Neural cell (in vitro differentiated cells): ENCODE results near the gene SPTBN2. TPM values are rescaled to one million over a fixed set of nuclear protein-coding genes. Genes with fewer than 3 reads are reported as not detected.

ENCODE experiments used
- H2AFZ ChIP-seq: fragments of 200-600, 300-800 bp; sonication (generic), shearing (Covaris generic); 2 replicates; pipeline ENCODE4 v1.6.0; 2014; ENCODE audit warnings: low read depth, mild to moderate bottlenecking, antibody characterized with exemption, low read length, moderate library complexity
- H3F3A ChIP-seq: fragments of 200-600 bp; shearing (Covaris generic); 2 replicates; pipeline ENCODE4 v1.6.1; 2016; ENCODE audit warnings: mild to moderate bottlenecking, moderate library complexity, mixed read lengths, antibody characterized with exemption, low read length; ENCODE audit not compliant: insufficient read depth, poor library complexity, severe bottlenecking
- H3K27ac ChIP-seq: fragments of 200-600, 300-800 bp; sonication (generic), shearing (Covaris generic); 2 replicates; pipeline ENCODE4 v1.5.1; 2014; ENCODE audit warnings: mild to moderate bottlenecking, low read length, moderate library complexity
- H3K27me3 ChIP-seq: fragments of 300-800, 200-600 bp; sonication (generic), shearing (Covaris generic); 2 replicates; pipeline ENCODE4 v1.6.0; 2014; ENCODE audit warnings: mild to moderate bottlenecking, low read depth, low read length, moderate library complexity; ENCODE audit not compliant: insufficient read depth
- H3K36me3 ChIP-seq: fragments of 300-800, 200-600 bp; sonication (generic), shearing (Covaris generic); 2 replicates; pipeline ENCODE4 v1.5.1; 2014; ENCODE audit warnings: mild to moderate bottlenecking, antibody characterized with exemption, low read length, moderate library complexity; ENCODE audit not compliant: insufficient read depth
- H3K4me2 ChIP-seq: fragments of 300-800, 200-600 bp; sonication (generic), shearing (Covaris generic); 2 replicates; pipeline ENCODE4 v1.6.0; 2014; ENCODE audit warnings: mild to moderate bottlenecking, low read length
- H3K4me3 ChIP-seq: fragments of 300-800, 200-600 bp; sonication (generic), shearing (Covaris generic); 2 replicates; pipeline ENCODE4 v1.5.1; 2014; ENCODE audit warnings: mild to moderate bottlenecking, low read length, moderate library complexity
- H3K79me2 ChIP-seq: fragments of 200-600 bp; shearing (Covaris generic); replicated peaks from 2 replicates; pipeline ENCODE4 v1.6.0; 2014; ENCODE audit warnings: mild to moderate bottlenecking, low read length, moderate library complexity; ENCODE audit not compliant: insufficient read depth
- H3K9ac ChIP-seq: fragments of 300-800, 200-600 bp; sonication (generic), shearing (Covaris generic); 2 replicates; pipeline ENCODE4 v1.6.1; 2016; ENCODE audit warnings: mild to moderate bottlenecking, low read length, mixed read lengths
- H3K9me2 ChIP-seq: fragments of 200-600 bp; shearing (Covaris generic); 2 replicates; pipeline ENCODE4 v1.6.1; 2016; ENCODE audit warnings: mild to moderate bottlenecking, low read length, mixed read lengths; ENCODE audit not compliant: insufficient read depth
- H3K9me3 ChIP-seq: fragments of 200-600, 300-800 bp; sonication (generic), shearing (Covaris generic); 2 replicates; pipeline ENCODE4 v1.6.1; 2016; ENCODE audit warnings: mild to moderate bottlenecking, mixed run types, low read length, moderate library complexity, mixed read lengths
- H4K20me1 ChIP-seq: fragments of 200-600 bp; shearing (Covaris generic); 2 replicates; pipeline ENCODE4 v1.6.1; 2016; ENCODE audit warnings: mild to moderate bottlenecking, mixed run types; ENCODE audit not compliant: insufficient read depth
- CTCF ChIP-seq: fragments of 450-650 bp; IDR thresholded peaks from 2 replicates; pipeline ENCODE4 v1.5.1; 2014; ENCODE audit warnings: antibody characterized with exemption, mild to moderate bottlenecking, moderate library complexity; ENCODE audit not compliant: poor library complexity, severe bottlenecking
- EP300 ChIP-seq: fragments of 450-650 bp; conservative IDR thresholded peaks from 2 replicates; pipeline ENCODE4 v1.6.1; 2014; ENCODE audit warnings: antibody characterized with exemption, mild to moderate bottlenecking, moderate library complexity; ENCODE audit not compliant: poor library complexity, severe bottlenecking
- EZH2 ChIP-seq: fragments of 200-600, 300-800 bp; shearing (Covaris generic), sonication (generic); IDR thresholded peaks from 2 replicates; pipeline ENCODE4 v1.6.1; 2014; ENCODE audit warnings: antibody characterized with exemption, low read length, borderline replicate concordance, mild to moderate bottlenecking; ENCODE audit not compliant: insufficient read depth, poor library complexity, severe bottlenecking
- MXI1 ChIP-seq: fragments of 450-650 bp; conservative IDR thresholded peaks from 2 replicates; pipeline ENCODE4 v1.6.1; 2014; ENCODE audit warnings: antibody characterized with exemption, mild to moderate bottlenecking; ENCODE audit not compliant: poor library complexity, severe bottlenecking
- POLR2AphosphoS5 ChIP-seq: IDR thresholded peaks from 2 replicates; pipeline ENCODE4 v1.6.1; 2012
- RAD21 ChIP-seq: fragments of 450-650 bp; conservative IDR thresholded peaks from 2 replicates; pipeline ENCODE4 v1.6.1; 2014; ENCODE audit warnings: antibody characterized with exemption, mild to moderate bottlenecking, moderate library complexity
- REST ChIP-seq: IDR thresholded peaks from 2 replicates; pipeline ENCODE4 v1.6.1; 2012; ENCODE audit warnings: borderline replicate concordance
- SMC3 ChIP-seq: fragments of 450-650 bp; conservative IDR thresholded peaks from 2 replicates; pipeline ENCODE4 v1.6.1; 2014; ENCODE audit warnings: antibody characterized with exemption, mild to moderate bottlenecking, moderate library complexity; ENCODE audit not compliant: poor library complexity
- TAF1 ChIP-seq: IDR thresholded peaks from 2 replicates; pipeline ENCODE4 v1.6.1; 2012; ENCODE audit warnings: low read depth
- polyA plus RNA-seq: library from polyadenylated mRNA; depleted of rRNA; stranded (reverse); fragments of >200 nt; gene quantifications from 2 replicates; pipeline ENCODE4 v1.2.3, GENCODE V29; 2014

SPTBN2 gene
- polyA plus RNA-seq, 1 donor from 2014 or later, result 159 TPM

DNA sequence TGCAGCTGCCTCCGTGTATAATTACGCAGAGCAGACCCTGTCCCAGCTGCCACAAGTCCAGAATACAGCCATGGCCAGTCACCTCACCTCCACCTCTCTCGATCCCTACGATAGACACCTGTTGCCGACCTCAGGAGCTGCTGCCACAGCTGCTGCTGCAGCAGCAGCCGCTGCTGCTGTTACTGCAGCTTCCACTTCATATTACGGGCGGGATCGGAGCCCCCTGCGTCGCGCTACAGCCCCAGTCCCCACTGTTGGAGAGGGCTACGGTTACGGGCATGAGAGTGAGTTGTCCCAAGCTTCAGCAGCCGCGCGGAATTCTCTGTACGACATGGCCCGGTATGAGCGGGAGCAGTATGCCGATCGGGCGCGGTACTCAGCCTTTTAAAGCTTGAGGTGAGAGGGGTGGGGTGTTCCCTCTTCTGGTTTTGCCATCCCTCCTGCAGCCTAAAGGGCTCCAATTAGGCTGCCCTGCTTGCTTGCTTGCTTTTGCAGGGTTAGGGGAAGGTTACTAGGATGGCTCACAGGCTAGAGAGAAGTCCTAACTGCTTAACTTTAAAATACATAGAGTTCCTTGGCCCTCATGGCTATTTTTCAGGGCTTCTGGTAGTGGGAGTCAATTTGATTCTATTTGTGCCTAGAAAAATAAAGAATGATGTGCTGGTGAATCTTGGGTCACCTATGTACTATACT, 85.1 kb downstream of the SPTBN2 start:
- Histone ChIP-seq H3K4me3 (peak overlapping the region; percentile 75), H3K4me2 (peak overlapping the region; percentile 49)

GRCh38 chr11:66641834-66642233, 87.2 kb downstream of the SPTBN2 start:
- peak overlapping the region; percentile 75 for H3K4me3 ChIP-seq
- H3K9ac ChIP-seq, result peak overlapping the region; percentile 4
- no peak overlapping the region for H2AFZ ChIP-seq
- H3K9me3 ChIP-seq, result no peaks in the 10 kb centered on the region
- H3K4me2 ChIP-seq, result peak overlapping the region; percentile 100
- no peaks in the 10 kb centered on the region for H3K9me2 ChIP-seq
- peaks cover 82% of the 10 kb centered on the region for H3K79me2 ChIP-seq
- H3F3A ChIP-seq, result peaks cover 8% of the 10 kb centered on the region
- H4K20me1 ChIP-seq, result peaks cover 70% of the 10 kb centered on the region
- no peak overlapping the region for H3K27ac ChIP-seq
- no peaks in the 10 kb centered on the region for H3K27me3 ChIP-seq
- peaks cover 29% of the 10 kb centered on the region for H3K36me3 ChIP-seq
- TF ChIP-seq EP300, result no peak
- no peak for TF ChIP-seq TAF1
- TF ChIP-seq POLR2AphosphoS5, result no peak
- TF ChIP-seq RAD21, result no peak
- no peak for TF ChIP-seq MXI1
- TF ChIP-seq SMC3, result no peak
- TF ChIP-seq CTCF, result no peak

More for the DNA sequence above, 85.1 kb downstream of the SPTBN2 start:
- H3K9me2 ChIP-seq, result no peaks in the 10 kb centered on the region
- H3K9me3 ChIP-seq, result no peaks in the 10 kb centered on the region
- H3F3A ChIP-seq, result peaks cover 3% of the 10 kb centered on the region
- H2AFZ ChIP-seq, result no peak overlapping the region
- TF ChIP-seq POLR2AphosphoS5 (no peak), EZH2 (no peak), SMC3 (no peak), EP300 (no peak), CTCF (no peak), RAD21 (no peak), MXI1 (no peak), TAF1 (no peak), REST (no peak)
- no peaks in the 10 kb centered on the region for H3K27me3 ChIP-seq
- peaks cover 30% of the 10 kb centered on the region for H3K36me3 ChIP-seq
- peaks cover 80% of the 10 kb centered on the region for H4K20me1 ChIP-seq
- H3K79me2 ChIP-seq, result peaks cover 96% of the 10 kb centered on the region
- H3K9ac ChIP-seq, result no peak overlapping the region
- no peak overlapping the region for H3K27ac ChIP-seq
